Natural killer cell (primary cell): ENCODE data around the gene OR52A5. TPM values are rescaled to one million over a fixed set of nuclear protein-coding genes. Genes with fewer than 3 reads are reported as not detected.

Experiments used
- ATAC-seq, 3 donors: fragments of 150-1000 bp in 2 of 3; fragments of 200-7000 bp in 1 of 3; cut with Tn5 transposase; 1 replicate in 1 of 3; 2 replicates in 2 of 3; pipeline ENCODE4 v1.10.0; 2021; ENCODE audit warnings: mild to moderate bottlenecking in 2 of 3, moderate library complexity in 2 of 3
- DNase-seq, 2 donors: peaks; one replicate each; pipeline versions ENCODE4 v3.0.0 to v3.0.0-alpha.2; 2013 to 2021; ENCODE audit warnings: mixed read lengths in 1 of 2
- H3K27ac ChIP-seq: one replicate; pipeline ENCODE4 v1.5.1; 2013; ENCODE audit warnings: mild to moderate bottlenecking, low read length
- H3K27me3 ChIP-seq: one replicate; pipeline ENCODE4 v1.6.1; 2013; ENCODE audit warnings: low read length; ENCODE audit not compliant: control insufficient read depth, insufficient read depth
- H3K36me3 ChIP-seq: one replicate; pipeline ENCODE4 v1.6.1; 2013; ENCODE audit warnings: low read length; ENCODE audit not compliant: control insufficient read depth, insufficient read depth
- H3K4me1 ChIP-seq: one replicate; pipeline ENCODE4 v1.6.1; 2013; ENCODE audit warnings: low read length; ENCODE audit not compliant: control insufficient read depth, insufficient read depth
- H3K4me3 ChIP-seq: one replicate; pipeline ENCODE4 v1.5.1; 2013; ENCODE audit warnings: low read length
- H3K9me3 ChIP-seq: one replicate; pipeline ENCODE4 v1.6.1; 2013; ENCODE audit warnings: low read length; ENCODE audit not compliant: control insufficient read depth, insufficient read depth
- H3K27ac Mint-ChIP-seq, 2 donors: one replicate each; pipeline ENCODE4 v1.8.0; 2022; ENCODE audit warnings: mild to moderate bottlenecking in 2 of 2, mixed read lengths in 2 of 2, moderate library complexity in 1 of 2
- H3K27me3 Mint-ChIP-seq, 2 donors: one replicate each; pipeline ENCODE4 v1.8.0; 2022; ENCODE audit warnings: low read depth in 2 of 2, mixed read lengths in 2 of 2
- H3K36me3 Mint-ChIP-seq: one replicate; pipeline ENCODE4 v1.8.0; 2022; ENCODE audit warnings: mixed read lengths
- H3K4me1 Mint-ChIP-seq, 2 donors: one replicate each; pipeline ENCODE4 v1.8.0; 2022; ENCODE audit warnings: mixed read lengths in 2 of 2
- H3K4me3 Mint-ChIP-seq: one replicate; pipeline ENCODE4 v1.8.0; 2022; ENCODE audit warnings: mild to moderate bottlenecking, moderate library complexity, mixed read lengths
- H3K9me3 Mint-ChIP-seq, 2 donors: one replicate each; pipeline ENCODE4 v1.8.0; 2022; ENCODE audit warnings: mixed read lengths in 2 of 2
- CTCF ChIP-seq: fragments of 200-600 bp; IDR thresholded peaks from one replicate; pipeline ENCODE4 v1.8.0; 2022; ENCODE audit warnings: antibody characterized with exemption
- WGBS: methylation state at CpG from one replicate; pipeline ENCODE4 v1.1.7; 2013; ENCODE audit warnings: missing lambda C conversion rate; ENCODE audit not compliant: insufficient coverage; 5-methylcytosine and 5-hydroxymethylcytosine counted together
- intact Hi-C: fragments of 100-400 bp; cut with micrococcal nuclease; formaldehyde crosslinking; loops from one replicate; pipeline ENCODE4 v1.14.2; 2022
- total RNA-seq, 4 donors: library from RNA; stranded (reverse); fragments of 120-200 nt in 1 of 4; gene quantifications; one replicate each; pipeline versions ENCODE4 v1.2.3 to v1.2.4, GENCODE V29; 2013 to 2022

The OR52A5 gene
- total RNA-seq, 3 donors from 2014 or later (not counting 1 experiment from before 2014, with no cell fraction given) = not detected

GRCh38 chr11:5124891-5125620, 13.1 kb downstream of the OR52A5 start:
- Histone ChIP-seq H3K4me3 (no peak overlapping the region), H3K36me3 (no peaks in the 10 kb centered on the region), H3K4me1 (no peaks in the 10 kb centered on the region), H3K27me3 (no peaks in the 10 kb centered on the region), H3K27ac (no peak overlapping the region), H3K9me3 (no peaks in the 10 kb centered on the region)
- Mint-ChIP-seq H3K27ac (no peak overlapping the region), H3K4me1 (peaks cover 0 to 5% of the 10 kb centered on the region in 2 donors), H3K27me3 (peaks cover 0 to 18% of the 10 kb centered on the region in 2 donors), H3K4me3 (no peak overlapping the region), H3K9me3 (no peaks in the 10 kb centered on the region), H3K36me3 (no peaks in the 10 kb centered on the region)
- intact Hi-C loops = loop anchor here (1.0 to 10.0 kb wide), 3 partner anchors 683 to 1227 kb away; partner anchors contain the start of genes OR52E5 and OR52N2
- ATAC-seq = no peak
- DNase-seq = no peak
- TF ChIP-seq CTCF = no peak
- WGBS = 87% methylated on average over 4 of the region's 4 CpGs

DNA sequence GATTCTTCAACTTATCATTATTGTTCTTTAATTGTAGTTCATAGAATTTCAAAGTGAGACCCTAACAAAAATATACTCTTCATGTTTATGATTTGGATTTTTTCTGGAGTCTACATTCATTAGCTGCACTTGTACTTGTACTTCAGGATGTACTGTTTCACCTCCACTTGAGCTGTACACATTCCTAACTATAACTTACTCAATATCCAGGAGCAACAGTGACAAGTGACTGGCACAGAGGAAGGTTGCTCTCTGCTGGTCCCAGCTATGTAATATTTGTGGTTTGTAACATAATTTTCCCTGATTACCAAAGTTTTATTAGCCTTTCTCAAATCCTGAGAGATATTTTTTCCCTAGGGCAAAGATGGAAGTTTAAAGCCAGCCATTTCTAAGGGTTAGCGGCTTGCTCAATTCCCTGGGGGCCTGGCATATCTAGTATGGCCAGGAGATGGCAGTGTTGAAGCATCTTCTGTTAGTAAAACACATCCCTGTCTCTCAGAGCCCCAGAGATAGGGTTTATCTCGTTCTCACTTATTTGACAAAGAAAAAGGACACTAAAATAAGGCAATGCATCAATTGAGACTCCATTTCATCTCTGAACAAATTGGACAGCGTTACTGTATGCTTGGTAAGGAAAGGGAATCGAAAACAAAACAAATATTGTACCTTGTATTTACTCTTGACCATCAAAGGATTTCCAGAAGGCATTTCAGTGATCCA, 14.2 kb downstream of the OR52A5 start:
- no peaks in the 10 kb centered on the region for H3K36me3 ChIP-seq
- H3K27me3 Mint-ChIP-seq = peaks cover 3 to 18% of the 10 kb centered on the region in 2 donors

DNA sequence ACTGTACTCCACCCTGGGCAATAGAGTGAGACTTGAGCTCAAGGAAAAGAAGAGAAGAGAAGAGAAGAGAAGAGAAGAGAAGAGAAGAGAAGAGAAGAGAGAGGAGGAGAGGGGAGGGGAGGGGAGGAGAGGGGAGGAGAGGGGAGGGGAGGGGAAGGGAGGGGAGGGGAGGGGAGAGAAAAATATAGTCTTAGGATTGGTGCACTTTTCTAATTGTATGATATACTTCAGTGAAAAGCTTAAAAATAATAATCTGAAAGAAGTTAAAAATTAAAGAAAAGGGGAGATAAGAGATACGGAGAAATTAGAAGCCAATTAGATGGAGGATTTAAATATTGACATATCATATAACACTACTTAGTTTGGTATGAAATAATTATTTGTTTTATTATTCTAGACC, 19.3 kb downstream of the OR52A5 start:
- H3K4me1 Mint-ChIP-seq = peaks cover 0 to 1% of the 10 kb centered on the region in 2 donors
- no peaks in the 10 kb centered on the region for H3K9me3 ChIP-seq
- H3K27me3 ChIP-seq = no peaks in the 10 kb centered on the region
- peaks cover 13 to 14% of the 10 kb centered on the region in 2 donors for H3K27me3 Mint-ChIP-seq
- no peaks in the 10 kb centered on the region for H3K4me1 ChIP-seq
- no peak for TF ChIP-seq CTCF
- H3K36me3 ChIP-seq = no peaks in the 10 kb centered on the region
- H3K27ac ChIP-seq = no peak overlapping the region
- no CpG with 5 or more reads among the region's 1 CpG for WGBS
- no peak overlapping the region for H3K4me3 ChIP-seq
- no peaks in the 10 kb centered on the region for H3K36me3 Mint-ChIP-seq
- ATAC-seq (no peak), DNase-seq (no peak)
- no peak overlapping the region for H3K4me3 Mint-ChIP-seq
- H3K9me3 Mint-ChIP-seq = peaks cover under 1 to 3% of the 10 kb centered on the region in 2 donors
- intact Hi-C loops = no loop called here
- no peak overlapping the region for H3K27ac Mint-ChIP-seq

More for the DNA sequence above, 14.2 kb downstream of the OR52A5 start:
- intact Hi-C loops = loop anchor here (1.0 to 10.0 kb wide), 3 partner anchors 684 to 1228 kb away; partner anchors contain the start of genes OR52E5 and OR52N2
- no peaks in the 10 kb centered on the region for H3K27me3 ChIP-seq
- peak; percentile 66 for TF ChIP-seq CTCF
- H3K4me1 ChIP-seq = no peaks in the 10 kb centered on the region
- Mint-ChIP-seq H3K27ac (no peak overlapping the region), H3K9me3 (no peaks in the 10 kb centered on the region), H3K36me3 (no peaks in the 10 kb centered on the region), H3K4me3 (no peak overlapping the region), H3K4me1 (peaks cover 0 to 5% of the 10 kb centered on the region in 2 donors)
- ATAC-seq (peak; percentile 54 to 65 (median 59)), DNase-seq (peak in 1 of 2 donors; percentile 64)
- no peak overlapping the region for H3K27ac ChIP-seq
- no peaks in the 10 kb centered on the region for H3K9me3 ChIP-seq
- H3K4me3 ChIP-seq = no peak overlapping the region
- 7% methylated on average over 3 of the region's 4 CpGs for WGBS
